ENCODE results near the gene RNASEH2B.

DNA sequence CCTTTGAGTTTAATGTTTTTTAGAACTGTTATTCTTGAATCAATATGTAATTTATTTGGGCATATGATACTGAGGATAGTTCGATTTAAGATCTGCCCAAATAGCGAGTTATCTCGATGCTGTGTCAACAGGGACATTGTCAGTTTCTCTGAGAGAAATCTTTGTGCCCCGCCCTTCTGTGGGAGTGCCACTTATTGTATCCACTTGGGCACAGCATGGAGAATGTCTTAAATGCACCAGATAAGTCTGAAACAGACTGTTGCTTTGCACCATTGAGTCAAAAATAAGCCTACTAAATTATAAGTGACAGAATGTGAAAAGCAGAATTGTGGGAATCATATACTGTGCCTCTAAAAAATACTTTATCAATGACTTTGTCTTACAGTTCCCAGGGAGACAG, 45.6 kb downstream of the RNASEH2B start:
- TF ChIP-seq, protein P1, sequence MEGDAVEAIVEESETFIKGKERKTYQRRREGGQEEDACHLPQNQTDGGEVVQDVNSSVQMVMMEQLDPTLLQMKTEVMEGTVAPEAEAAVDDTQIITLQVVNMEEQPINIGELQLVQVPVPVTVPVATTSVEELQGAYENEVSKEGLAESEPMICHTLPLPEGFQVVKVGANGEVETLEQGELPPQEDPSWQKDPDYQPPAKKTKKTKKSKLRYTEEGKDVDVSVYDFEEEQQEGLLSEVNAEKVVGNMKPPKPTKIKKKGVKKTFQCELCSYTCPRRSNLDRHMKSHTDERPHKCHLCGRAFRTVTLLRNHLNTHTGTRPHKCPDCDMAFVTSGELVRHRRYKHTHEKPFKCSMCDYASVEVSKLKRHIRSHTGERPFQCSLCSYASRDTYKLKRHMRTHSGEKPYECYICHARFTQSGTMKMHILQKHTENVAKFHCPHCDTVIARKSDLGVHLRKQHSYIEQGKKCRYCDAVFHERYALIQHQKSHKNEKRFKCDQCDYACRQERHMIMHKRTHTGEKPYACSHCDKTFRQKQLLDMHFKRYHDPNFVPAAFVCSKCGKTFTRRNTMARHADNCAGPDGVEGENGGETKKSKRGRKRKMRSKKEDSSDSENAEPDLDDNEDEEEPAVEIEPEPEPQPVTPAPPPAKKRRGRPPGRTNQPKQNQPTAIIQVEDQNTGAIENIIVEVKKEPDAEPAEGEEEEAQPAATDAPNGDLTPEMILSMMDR (IDR thresholded peaks at IDR 0.05; ENCODE audit: insufficient read depth, low read length, poor library complexity, severe bottlenecking): no peak
- TF ChIP-seq EZH2phosphoT487 (conservative IDR thresholded peaks at IDR 0.05; ENCODE audit: low read length): no peak

Data from SU-DHL-6 (cell line).